ENCODE data around the gene AKR1E2. TPM values are rescaled to one million over a fixed set of nuclear protein-coding genes. Genes with fewer than 3 reads are reported as not detected.
A peak's percentile ranks its signal among the peaks of the same experiment; 100 is the strongest.

The AKR1E2 gene
- total RNA-seq, 1 donor from 2014 or later, result 5.9 TPM

DNA sequence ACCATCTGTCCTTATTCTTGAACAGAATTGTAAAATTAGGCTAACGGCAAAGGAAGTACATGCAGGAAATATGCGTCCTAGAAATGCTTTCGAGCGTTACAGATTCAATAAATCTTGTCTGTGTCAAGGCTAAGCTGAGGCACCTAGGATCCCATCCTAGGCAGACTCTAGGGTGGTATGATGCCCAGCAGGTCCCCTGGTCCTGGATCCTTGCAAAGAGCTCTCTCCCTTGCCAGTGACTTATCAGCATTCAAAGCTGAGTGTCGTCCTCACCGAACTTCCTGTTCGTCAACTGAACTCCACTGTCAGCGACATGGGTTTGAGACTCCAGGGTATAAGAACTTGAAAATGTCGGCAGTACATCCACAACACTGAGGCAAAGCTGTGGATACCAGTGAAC lies 61.5 kb downstream of the AKR1E2 start:
- intact Hi-C loops (cut with micrococcal nuclease), result no loop called here

GRCh38 chr10:4888236-4888635 lies 62.2 kb downstream of the AKR1E2 start:
- no peaks in the 10 kb centered on the region for H3K9me3 ChIP-seq (replicated peaks)
- no peaks in the 10 kb centered on the region for H3K27me3 ChIP-seq (ENCODE audit: low read depth)
- no peak for DNase-seq
- TF ChIP-seq, protein P1, sequence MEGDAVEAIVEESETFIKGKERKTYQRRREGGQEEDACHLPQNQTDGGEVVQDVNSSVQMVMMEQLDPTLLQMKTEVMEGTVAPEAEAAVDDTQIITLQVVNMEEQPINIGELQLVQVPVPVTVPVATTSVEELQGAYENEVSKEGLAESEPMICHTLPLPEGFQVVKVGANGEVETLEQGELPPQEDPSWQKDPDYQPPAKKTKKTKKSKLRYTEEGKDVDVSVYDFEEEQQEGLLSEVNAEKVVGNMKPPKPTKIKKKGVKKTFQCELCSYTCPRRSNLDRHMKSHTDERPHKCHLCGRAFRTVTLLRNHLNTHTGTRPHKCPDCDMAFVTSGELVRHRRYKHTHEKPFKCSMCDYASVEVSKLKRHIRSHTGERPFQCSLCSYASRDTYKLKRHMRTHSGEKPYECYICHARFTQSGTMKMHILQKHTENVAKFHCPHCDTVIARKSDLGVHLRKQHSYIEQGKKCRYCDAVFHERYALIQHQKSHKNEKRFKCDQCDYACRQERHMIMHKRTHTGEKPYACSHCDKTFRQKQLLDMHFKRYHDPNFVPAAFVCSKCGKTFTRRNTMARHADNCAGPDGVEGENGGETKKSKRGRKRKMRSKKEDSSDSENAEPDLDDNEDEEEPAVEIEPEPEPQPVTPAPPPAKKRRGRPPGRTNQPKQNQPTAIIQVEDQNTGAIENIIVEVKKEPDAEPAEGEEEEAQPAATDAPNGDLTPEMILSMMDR (IDR thresholded peaks at IDR 0.05; ENCODE audit: borderline replicate concordance), result no peak
- H3K4me3 ChIP-seq, result no peak overlapping the region
- H3K4me1 ChIP-seq, result no peaks in the 10 kb centered on the region
- no peaks in the 10 kb centered on the region for H3K36me3 ChIP-seq
- intact Hi-C loops (cut with micrococcal nuclease), result no loop called here
- H3K27ac ChIP-seq (replicated peaks), result peak overlapping the region; percentile 24

More for the DNA sequence above, 61.5 kb downstream of the AKR1E2 start:
- Histone ChIP-seq H3K27me3 (ENCODE audit: low read depth) (no peaks in the 10 kb centered on the region), H3K27ac (replicated peaks) (no peak overlapping the region), H3K4me1 (no peaks in the 10 kb centered on the region), H3K36me3 (no peaks in the 10 kb centered on the region), H3K4me3 (no peak overlapping the region), H3K9me3 (replicated peaks) (no peaks in the 10 kb centered on the region)
- no peak for DNase-seq
- TF ChIP-seq, protein P1 (IDR thresholded peaks at IDR 0.05; ENCODE audit: borderline replicate concordance), result no peak

DNA sequence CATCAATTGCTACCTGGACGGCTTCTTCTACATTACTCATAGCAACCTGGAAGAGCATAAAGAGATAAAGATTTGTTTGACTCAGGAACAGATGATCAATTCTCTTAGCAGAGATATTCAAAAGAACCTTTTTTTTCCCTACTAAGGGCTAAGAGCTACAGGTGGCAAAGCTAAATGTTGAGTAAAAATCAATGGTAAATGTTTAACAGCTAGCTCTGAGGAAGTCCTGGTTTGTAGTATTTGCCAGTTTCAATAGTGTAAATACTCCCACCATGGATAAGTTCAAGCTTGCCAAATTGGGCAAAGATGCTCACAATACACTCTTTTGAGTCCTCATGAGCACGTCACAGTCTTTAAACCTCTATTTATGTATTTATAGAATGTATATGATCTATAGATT lies 64.0 kb downstream of the AKR1E2 start:
- no peak for DNase-seq
- peaks cover 10% of the 10 kb centered on the region for H3K4me1 ChIP-seq
- intact Hi-C loops (cut with micrococcal nuclease), result no loop called here
- no peak overlapping the region for H3K4me3 ChIP-seq
- no peaks in the 10 kb centered on the region for H3K36me3 ChIP-seq
- TF ChIP-seq, protein P1 (IDR thresholded peaks at IDR 0.05; ENCODE audit: borderline replicate concordance), result no peak
- no peak overlapping the region for H3K27ac ChIP-seq (replicated peaks)
- no peaks in the 10 kb centered on the region for H3K9me3 ChIP-seq (replicated peaks)
- H3K27me3 ChIP-seq (ENCODE audit: low read depth), result no peaks in the 10 kb centered on the region

DNA sequence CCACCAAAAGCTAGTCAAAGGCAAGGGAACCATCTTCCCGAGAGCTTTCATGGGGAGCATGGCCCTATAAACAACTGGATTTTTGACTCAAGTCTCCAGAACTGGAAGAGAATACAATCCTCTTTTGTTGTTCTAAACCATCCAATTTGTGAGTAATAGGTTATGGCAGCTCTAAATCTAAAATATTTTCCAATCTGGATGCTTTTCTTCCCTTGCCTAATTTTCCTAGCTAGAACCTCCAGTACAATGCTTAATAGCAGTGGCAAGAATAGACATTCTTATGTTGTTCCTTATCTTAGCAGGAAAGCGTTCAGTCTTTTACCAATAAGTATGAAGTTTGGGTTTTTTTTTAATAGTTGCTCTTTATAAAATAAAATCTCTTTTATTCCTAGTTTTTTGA lies 66.7 kb downstream of the AKR1E2 start:
- intact Hi-C loops (cut with micrococcal nuclease), result no loop called here
- Histone ChIP-seq H3K9me3 (replicated peaks) (no peaks in the 10 kb centered on the region), H3K27me3 (ENCODE audit: low read depth) (no peaks in the 10 kb centered on the region), H3K4me3 (no peak overlapping the region), H3K36me3 (no peaks in the 10 kb centered on the region), H3K4me1 (peaks cover 10% of the 10 kb centered on the region), H3K27ac (replicated peaks) (peak overlapping the region; percentile 18)
- no peak for DNase-seq
- TF ChIP-seq, protein P1 (IDR thresholded peaks at IDR 0.05; ENCODE audit: borderline replicate concordance), result no peak

DNA sequence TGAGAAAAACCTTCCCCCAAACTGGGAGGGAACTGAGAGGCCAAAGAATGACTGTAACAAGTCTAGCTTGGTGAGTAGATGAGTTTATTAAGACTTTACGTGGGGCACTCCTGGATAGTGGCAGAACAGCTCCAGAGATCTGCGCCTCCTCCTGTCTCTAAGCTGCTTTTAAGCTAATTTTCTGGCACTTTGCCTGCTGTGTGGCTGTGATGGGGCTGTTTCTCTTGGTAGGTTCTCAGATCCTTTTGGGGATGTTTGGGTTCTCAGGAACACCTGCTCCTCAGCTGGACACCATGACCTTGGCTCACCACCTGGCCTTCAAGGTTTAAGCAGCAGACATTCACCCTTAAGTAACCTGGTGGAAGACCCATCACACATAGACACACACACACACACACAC lies 68.3 kb downstream of the AKR1E2 start:
- Histone ChIP-seq H3K4me1 (peaks cover 10% of the 10 kb centered on the region), H3K36me3 (no peaks in the 10 kb centered on the region), H3K4me3 (no peak overlapping the region), H3K9me3 (replicated peaks) (no peaks in the 10 kb centered on the region), H3K27me3 (ENCODE audit: low read depth) (no peaks in the 10 kb centered on the region), H3K27ac (replicated peaks) (no peak overlapping the region)
- DNase-seq, result no peak
- TF ChIP-seq, protein P1 (IDR thresholded peaks at IDR 0.05; ENCODE audit: borderline replicate concordance), result no peak
- intact Hi-C loops (cut with micrococcal nuclease), result no loop called here

Other genes starting within 250 kb of the AKR1E2 start
- 34.1 TPM for gene AKR1C1, start 137.2 kb downstream of the AKR1E2 start, total RNA-seq
- 17.5 TPM for gene AKR1C2, start 177.7 kb downstream of the AKR1E2 start, total RNA-seq